ENCODE data around the gene WDR20. TPM values are rescaled to one million over a fixed set of nuclear protein-coding genes. Genes with fewer than 3 reads are reported as not detected.
A peak's percentile ranks its signal among the peaks of the same experiment; 100 is the strongest.
"Not testable (repeated sequence)": the region's sequence is repeated elsewhere in the genome, so short reads cannot be mapped to it uniquely, and the experiment has no call there.

WDR20 gene
- total RNA-seq, 2 experiments from 2014 or later: 22.3 to 27.3 TPM

DNA sequence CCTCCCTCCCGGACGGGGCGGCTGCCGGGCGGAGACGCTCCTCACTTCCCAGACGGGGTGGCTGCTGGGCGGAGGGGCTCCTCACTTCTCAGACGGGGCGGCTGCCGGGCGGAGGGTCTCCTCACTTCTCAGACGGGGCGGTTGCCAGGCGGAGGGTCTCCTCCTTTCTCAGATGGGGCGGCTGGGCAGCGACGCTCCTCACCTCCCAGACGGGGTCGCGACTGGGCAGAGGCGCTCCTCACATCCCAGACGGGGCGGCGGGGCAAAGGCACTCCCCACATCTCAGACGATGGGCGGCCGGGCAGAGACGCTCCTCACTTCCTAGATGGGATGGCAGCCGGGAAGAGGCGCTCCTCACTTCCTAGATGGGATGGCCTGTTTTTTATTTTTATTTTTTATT lies 33.0 kb downstream of the WDR20 start:
- Mint-ChIP-seq H3K4me1 (peaks cover 35% of the 10 kb centered on the region), H3K36me3 (peaks cover 14% of the 10 kb centered on the region)
- H3K4me3 Mint-ChIP-seq, H3K9me3 Mint-ChIP-seq, H3K27me3 Mint-ChIP-seq, H3K27ac Mint-ChIP-seq, DNase-seq: not testable (repeated sequence)

DNA sequence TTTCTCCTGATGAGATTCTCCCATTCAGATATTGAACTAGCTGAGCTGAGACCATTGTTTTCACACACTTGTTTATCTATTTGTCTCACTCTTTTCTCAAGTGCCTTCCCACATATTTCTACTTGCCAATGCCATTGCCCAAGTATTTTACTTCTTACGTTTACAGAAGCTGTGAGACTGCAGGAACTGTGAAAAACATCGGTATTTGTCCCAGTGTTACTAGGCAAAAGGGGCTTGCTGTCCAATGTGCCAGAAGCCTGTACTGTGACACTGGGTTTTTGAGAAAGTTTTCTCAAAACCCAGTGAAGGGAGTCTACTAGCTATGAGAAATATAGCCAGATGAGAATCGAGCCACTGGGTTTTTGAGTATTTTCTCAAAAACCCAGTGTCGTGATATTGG lies 37.5 kb downstream of the WDR20 start:
- no peak for DNase-seq
- no peaks in the 10 kb centered on the region for H3K27me3 Mint-ChIP-seq
- H3K36me3 Mint-ChIP-seq: peaks cover 12% of the 10 kb centered on the region
- peaks cover 2% of the 10 kb centered on the region for H3K9me3 Mint-ChIP-seq
- H3K4me3 Mint-ChIP-seq: no peak overlapping the region
- H3K4me1 Mint-ChIP-seq: peaks cover 47% of the 10 kb centered on the region
- H3K27ac Mint-ChIP-seq: no peak overlapping the region

- Mint-ChIP-seq H3K4me3 (no peak overlapping the region), H3K9me3 (peaks cover 2% of the 10 kb centered on the region), H3K27me3 (no peaks in the 10 kb centered on the region), H3K27ac (no peak overlapping the region), H3K36me3 (peaks cover 10% of the 10 kb centered on the region), H3K4me1 (peaks cover 61% of the 10 kb centered on the region)
- DNase-seq: no peak
Observed at GRCh38 chr14:102178806-102179205, 39.1 kb downstream of the WDR20 start.

DNA sequence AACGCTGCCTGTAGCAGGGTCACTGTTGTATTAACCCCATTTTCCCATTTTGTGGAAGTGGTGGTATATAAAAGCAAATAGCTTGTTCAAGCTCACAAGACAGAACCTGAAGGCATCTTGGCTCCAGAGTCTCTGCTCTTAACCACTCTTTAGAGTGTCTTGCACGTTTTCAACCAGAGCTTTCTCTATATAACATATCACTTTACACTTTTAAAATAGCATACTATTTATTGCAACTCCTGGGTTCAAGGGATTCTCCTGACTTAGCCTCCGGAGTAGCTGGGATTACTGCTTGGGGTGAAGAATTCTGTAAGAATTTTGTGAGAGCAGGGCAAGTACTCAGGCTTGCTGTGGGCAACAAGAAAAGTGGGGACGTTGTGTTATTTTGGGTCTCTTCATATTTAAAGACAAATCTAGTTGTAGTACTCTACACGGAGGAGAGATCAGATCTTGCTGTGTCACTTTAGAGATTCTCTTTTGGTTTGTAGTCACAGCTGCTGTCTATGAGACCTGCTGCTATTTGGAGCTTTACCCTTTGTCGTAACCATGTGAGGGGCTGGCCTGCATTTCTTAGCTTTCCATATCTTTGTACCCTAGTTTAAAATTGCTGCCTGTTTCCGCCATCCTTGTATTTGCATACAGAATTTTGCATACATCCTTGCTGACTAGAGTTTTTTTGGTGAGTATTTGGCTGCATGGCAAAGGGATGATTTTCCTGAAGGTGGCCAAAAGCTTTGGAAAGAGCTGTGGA lies 40.7 kb downstream of the WDR20 start:
- no peak for DNase-seq
- Mint-ChIP-seq H3K4me1 (peaks cover 69% of the 10 kb centered on the region), H3K36me3 (peaks cover 7% of the 10 kb centered on the region), H3K9me3 (peaks cover 2% of the 10 kb centered on the region), H3K4me3 (no peak overlapping the region), H3K27me3 (no peaks in the 10 kb centered on the region), H3K27ac (no peak overlapping the region)

GRCh38 chr14:102181187-102181586 lies 41.5 kb downstream of the WDR20 start:
- peaks cover 5% of the 10 kb centered on the region for H3K36me3 Mint-ChIP-seq
- no peak for DNase-seq
- peak overlapping the region; percentile 3 for H3K27ac Mint-ChIP-seq
- no peaks in the 10 kb centered on the region for H3K27me3 Mint-ChIP-seq
- peaks cover 70% of the 10 kb centered on the region for H3K4me1 Mint-ChIP-seq
- no peak overlapping the region for H3K4me3 Mint-ChIP-seq
- H3K9me3 Mint-ChIP-seq: peaks cover 2% of the 10 kb centered on the region

- Mint-ChIP-seq H3K27me3 (no peaks in the 10 kb centered on the region), H3K36me3 (peaks cover 3% of the 10 kb centered on the region), H3K27ac (no peak overlapping the region), H3K4me3 (no peak overlapping the region), H3K9me3 (no peaks in the 10 kb centered on the region), H3K4me1 (peaks cover 73% of the 10 kb centered on the region)
- DNase-seq: no peak
Observed at GRCh38 chr14:102182190-102182589, 42.5 kb downstream of the WDR20 start.

GRCh38 chr14:102182936-102183619 lies 43.4 kb downstream of the WDR20 start:
- Mint-ChIP-seq H3K27me3 (no peaks in the 10 kb centered on the region), H3K4me3 (peak overlapping the region; percentile 13), H3K9me3 (no peaks in the 10 kb centered on the region), H3K36me3 (peaks cover 3% of the 10 kb centered on the region), H3K27ac (peak overlapping the region; percentile 87), H3K4me1 (peaks cover 72% of the 10 kb centered on the region)
- no peak for DNase-seq

DNA sequence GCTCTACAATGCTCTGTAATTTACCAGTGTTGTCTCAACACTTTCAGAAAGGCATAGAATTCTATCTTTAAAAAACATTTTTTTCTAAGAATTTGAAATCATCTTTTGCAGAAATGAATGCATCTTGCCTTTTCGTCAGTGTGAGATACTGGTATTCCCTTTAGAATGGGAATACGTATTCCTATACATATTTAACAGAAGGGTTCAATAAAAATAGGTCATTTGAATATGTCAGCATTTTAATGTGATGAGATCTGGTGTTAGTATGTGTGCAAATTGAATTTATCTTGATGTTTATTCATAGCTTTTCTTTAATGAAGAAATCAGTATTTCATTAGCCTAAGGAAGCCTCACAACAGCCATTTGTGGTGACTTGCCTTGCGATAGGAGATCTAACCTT lies 44.2 kb downstream of the WDR20 start:
- peak overlapping the region; percentile 14 for H3K4me3 Mint-ChIP-seq
- H3K9me3 Mint-ChIP-seq: no peaks in the 10 kb centered on the region
- H3K4me1 Mint-ChIP-seq: peaks cover 69% of the 10 kb centered on the region
- peaks cover 3% of the 10 kb centered on the region for H3K36me3 Mint-ChIP-seq
- no peaks in the 10 kb centered on the region for H3K27me3 Mint-ChIP-seq
- no peak for DNase-seq
- peak overlapping the region; percentile 87 for H3K27ac Mint-ChIP-seq

DNA sequence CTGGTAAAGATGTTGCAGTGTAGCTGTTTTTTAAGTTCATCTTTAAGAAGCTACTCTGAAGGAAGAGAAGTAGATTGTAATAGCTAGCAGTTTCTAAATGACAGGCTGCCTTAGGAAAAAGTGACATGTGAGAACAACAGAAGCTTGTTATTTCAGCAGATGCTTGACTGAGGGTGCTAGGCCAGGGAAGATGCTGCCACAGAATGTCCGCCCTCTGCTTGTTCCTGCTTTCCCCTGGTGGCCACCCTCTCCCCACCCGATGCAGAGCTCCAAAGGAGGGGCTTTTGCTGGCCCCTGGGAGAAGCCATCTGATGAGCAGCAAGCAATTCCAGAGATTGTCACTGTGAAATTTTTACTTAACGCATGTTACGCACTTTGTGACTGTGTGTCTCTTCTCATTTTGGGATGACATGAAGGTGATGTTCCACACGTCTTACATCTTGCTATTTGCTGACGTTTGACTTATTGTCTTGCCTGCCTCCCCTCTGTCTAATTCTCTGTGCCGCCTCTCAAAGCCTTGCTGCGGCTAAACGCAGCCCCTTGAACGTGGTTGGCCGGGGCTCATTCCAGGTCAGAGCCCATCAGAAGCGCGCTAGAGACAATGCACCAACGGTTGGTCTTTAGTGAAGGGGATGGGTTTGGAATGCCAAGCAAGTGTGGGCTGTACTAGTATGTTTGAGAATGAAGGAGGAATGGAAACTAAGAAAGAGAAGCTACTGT lies 44.8 kb downstream of the WDR20 start:
- Mint-ChIP-seq H3K9me3 (no peaks in the 10 kb centered on the region), H3K4me1 (peaks cover 69% of the 10 kb centered on the region), H3K4me3 (peak overlapping the region; percentile 14), H3K27me3 (no peaks in the 10 kb centered on the region), H3K36me3 (peaks cover 3% of the 10 kb centered on the region), H3K27ac (peak overlapping the region; percentile 87)
- peak; percentile 43 for DNase-seq

DNA sequence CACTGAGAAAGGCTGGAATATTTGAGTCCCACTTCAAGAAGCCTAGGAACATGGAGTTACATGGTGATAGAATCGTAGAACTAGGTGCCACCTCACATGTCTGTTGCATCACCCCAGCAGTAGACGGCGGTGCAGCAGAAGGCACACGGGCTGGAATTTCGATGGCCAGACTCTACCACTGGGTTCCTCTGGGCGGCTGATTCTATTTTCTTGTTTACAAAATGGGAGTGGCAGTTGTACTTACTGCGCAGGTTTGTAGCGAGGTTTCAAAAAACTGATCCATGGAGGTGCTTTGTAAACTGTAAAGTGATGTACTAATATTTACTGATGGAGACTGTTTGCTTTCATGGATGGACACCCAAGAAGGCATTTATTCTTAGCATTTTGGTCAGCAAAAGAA lies 45.7 kb downstream of the WDR20 start:
- Mint-ChIP-seq H3K27me3 (no peaks in the 10 kb centered on the region), H3K9me3 (no peaks in the 10 kb centered on the region), H3K36me3 (peaks cover 3% of the 10 kb centered on the region), H3K27ac (peak overlapping the region; percentile 56), H3K4me3 (no peak overlapping the region), H3K4me1 (peaks cover 69% of the 10 kb centered on the region)
- no peak for DNase-seq

DNA sequence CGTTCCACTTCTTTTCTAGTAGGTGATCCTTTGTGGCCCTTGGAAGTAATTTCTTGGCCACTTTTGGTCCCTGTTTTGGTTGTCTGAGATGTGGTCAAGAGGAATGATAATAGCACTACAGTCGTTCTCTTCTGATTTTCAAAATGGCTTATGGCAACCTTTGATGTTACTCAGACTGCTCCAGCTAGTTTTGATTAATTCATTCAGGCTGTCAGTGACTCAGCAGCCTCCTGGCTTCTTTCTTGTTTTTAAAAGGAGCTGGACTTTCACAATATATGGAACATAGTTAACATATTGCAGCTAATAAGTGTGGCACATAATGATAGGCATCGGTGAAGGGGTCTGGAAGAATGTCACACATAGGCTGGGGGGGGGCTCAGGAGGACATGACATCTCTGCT lies 47.3 kb downstream of the WDR20 start:
- Mint-ChIP-seq H3K36me3 (peaks cover 3% of the 10 kb centered on the region), H3K27me3 (no peaks in the 10 kb centered on the region), H3K27ac (peak overlapping the region; percentile 70), H3K9me3 (no peaks in the 10 kb centered on the region), H3K4me1 (peaks cover 60% of the 10 kb centered on the region), H3K4me3 (no peak overlapping the region)
- DNase-seq: no peak

GRCh38 chr14:102187568-102188001 lies 47.9 kb downstream of the WDR20 start:
- Mint-ChIP-seq H3K4me3 (no peak overlapping the region), H3K9me3 (no peaks in the 10 kb centered on the region), H3K36me3 (peaks cover 3% of the 10 kb centered on the region), H3K27me3 (no peaks in the 10 kb centered on the region), H3K27ac (no peak overlapping the region), H3K4me1 (peaks cover 58% of the 10 kb centered on the region)
- DNase-seq: no peak

- H3K4me3 Mint-ChIP-seq: no peak overlapping the region
- no peaks in the 10 kb centered on the region for H3K27me3 Mint-ChIP-seq
- no peak overlapping the region for H3K27ac Mint-ChIP-seq
- H3K9me3 Mint-ChIP-seq: no peaks in the 10 kb centered on the region
- peaks cover 53% of the 10 kb centered on the region for H3K4me1 Mint-ChIP-seq
- H3K36me3 Mint-ChIP-seq: peaks cover 3% of the 10 kb centered on the region
- DNase-seq: no peak
Observed at GRCh38 chr14:102188187-102188586, 48.5 kb downstream of the WDR20 start.

DNA sequence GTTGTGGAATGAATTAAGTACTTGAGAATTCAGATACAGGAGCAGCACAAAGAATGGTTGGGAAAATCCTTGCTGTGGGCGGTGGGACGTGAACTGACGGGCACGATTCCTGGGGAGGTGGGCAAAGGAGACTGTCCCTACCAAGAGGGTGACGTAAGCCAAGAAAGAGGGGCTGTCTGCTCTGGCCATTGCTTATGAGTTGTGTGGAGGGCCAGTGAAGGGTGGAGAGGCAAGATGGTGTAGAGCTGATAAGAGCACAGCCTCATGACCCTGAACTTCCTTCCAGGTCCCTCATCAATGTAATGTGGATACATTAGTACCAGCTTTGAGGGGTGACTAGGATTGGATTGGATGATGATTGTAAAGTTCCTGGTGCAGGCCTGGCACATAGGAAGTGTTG lies 50.2 kb downstream of the WDR20 start:
- peak overlapping the region; percentile 59 for H3K27ac Mint-ChIP-seq
- no peak for DNase-seq
- H3K36me3 Mint-ChIP-seq: peaks cover 2% of the 10 kb centered on the region
- no peaks in the 10 kb centered on the region for H3K27me3 Mint-ChIP-seq
- no peak overlapping the region for H3K4me3 Mint-ChIP-seq
- peaks cover 42% of the 10 kb centered on the region for H3K4me1 Mint-ChIP-seq
- no peaks in the 10 kb centered on the region for H3K9me3 Mint-ChIP-seq

GRCh38 chr14:102192840-102193502 lies 53.3 kb downstream of the WDR20 start:
- Mint-ChIP-seq H3K4me3 (no peak overlapping the region), H3K9me3 (no peaks in the 10 kb centered on the region), H3K36me3 (peaks cover 18% of the 10 kb centered on the region), H3K4me1 (peaks cover 36% of the 10 kb centered on the region), H3K27ac (peak overlapping the region; percentile 16), H3K27me3 (no peaks in the 10 kb centered on the region)
- no peak for DNase-seq
